GM19240 (cell line): ENCODE measurements around the gene RBL2.

ENCODE experiments used
- DNase-seq: peaks from one replicate; pipeline ENCODE4 v3.0.0; 2011; ENCODE audit warnings: low spot score; ENCODE audit not compliant: insufficient read length

Gene RBL2

DNA sequence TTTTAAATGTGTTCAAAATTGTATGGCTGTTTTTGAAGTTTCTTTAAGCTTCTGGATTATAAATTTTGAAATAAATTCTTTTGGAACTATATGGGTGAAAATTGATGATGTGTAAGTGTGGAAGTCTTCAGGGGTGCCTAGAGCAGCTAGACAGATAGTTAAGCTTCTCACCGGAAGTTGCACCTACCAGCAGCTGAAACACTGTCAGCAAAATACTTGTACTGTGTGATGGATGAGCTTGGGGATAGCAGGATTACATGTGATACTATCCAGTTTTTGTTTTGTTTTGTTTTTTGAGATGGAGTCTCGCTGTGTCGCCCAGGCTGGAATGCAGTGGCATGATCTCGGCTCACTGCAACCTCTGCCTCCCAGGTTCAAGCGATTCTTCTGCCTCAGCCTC lies 19.7 kb downstream of the RBL2 start:
- no peak for DNase-seq

DNA sequence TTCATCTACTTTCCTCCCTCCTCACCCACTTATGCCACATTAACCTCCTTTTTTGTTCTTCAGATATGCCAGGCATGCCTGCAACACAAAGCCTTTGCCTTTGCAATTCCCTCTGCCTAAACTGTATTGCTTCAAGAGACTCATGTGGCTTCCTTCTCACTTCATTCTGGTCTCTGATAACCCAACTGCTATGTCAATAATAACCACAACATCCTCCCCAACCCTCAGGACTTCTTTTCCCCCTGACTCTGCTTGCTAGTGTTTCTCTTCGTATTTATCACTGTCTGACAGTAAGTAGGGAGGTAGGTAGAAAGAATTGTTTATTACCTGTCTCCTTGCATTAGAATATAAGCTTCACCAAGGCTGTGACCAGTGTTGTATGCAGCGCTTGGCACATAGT lies 22.4 kb downstream of the RBL2 start:
- DNase-seq = no peak

DNA sequence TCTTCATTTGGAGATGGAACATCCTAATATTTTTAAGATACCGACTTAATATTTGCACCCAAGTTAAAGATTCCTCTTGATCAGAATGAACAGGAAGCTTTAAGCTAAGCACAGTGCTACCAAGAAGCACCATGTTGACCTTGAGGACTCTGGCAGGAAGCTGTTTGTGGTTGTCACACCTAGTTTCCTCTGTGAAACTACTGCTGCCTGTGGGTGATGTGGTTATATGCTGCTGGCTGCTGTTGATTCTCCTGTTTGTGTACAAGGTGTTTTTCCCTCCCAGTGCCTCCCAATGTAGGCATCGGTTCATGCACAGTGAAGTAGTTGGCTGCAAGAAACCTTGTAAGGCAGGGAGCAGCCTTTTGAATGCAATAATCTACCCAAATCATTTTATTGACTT lies 23.4 kb downstream of the RBL2 start:
- peak; percentile 75 for DNase-seq

DNA sequence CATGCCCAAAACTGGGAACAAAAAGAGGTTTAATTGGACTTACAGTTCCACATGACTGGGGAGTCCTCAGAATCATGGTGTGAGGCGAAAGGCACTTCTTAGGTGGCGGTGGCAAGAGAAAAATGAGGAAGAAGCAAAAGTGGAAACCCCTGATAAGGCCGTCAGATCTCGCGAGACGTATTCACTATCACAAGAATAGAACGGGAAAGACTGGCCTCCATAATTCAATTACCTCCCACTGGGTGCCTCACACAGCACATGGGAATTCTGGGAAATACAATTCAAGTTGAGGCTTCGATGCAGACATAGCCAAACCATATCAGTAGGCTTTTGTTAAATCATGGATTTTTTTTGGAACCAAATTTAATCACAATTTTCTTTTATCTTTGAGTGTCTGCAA lies 24.4 kb downstream of the RBL2 start:
- DNase-seq = no peak

DNA sequence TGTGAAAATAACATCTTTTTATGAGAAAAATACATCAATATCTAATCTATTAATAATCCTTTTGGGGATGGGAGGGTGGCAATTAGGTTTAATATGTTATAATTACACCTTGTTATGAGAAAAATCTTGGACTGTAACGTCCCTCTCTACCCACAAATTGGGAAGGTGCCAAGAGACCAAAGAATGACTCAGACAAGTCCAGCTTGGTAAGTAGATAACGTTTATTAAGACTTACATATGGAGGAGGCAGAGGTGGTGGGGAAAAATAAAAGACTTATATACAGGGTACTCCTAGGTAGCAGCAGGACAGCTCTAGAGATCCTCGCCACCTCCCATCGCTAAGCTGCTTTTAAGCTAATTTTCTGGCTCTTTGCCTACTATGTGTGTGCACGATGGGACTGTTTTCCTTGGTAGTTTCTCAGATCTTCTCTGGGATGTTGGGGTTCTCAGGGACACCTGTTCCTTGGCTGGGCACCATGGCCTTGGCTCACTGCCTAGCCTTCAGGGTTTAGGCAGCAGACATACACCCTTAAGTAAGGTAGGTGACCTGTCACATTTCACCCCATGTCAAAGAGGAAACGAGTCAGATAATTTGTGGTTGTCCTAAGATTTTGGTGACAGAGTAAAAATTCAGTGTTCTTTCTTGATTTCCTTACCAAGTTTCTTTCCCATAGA lies 31.5 kb downstream of the RBL2 start:
- DNase-seq = no peak

DNA sequence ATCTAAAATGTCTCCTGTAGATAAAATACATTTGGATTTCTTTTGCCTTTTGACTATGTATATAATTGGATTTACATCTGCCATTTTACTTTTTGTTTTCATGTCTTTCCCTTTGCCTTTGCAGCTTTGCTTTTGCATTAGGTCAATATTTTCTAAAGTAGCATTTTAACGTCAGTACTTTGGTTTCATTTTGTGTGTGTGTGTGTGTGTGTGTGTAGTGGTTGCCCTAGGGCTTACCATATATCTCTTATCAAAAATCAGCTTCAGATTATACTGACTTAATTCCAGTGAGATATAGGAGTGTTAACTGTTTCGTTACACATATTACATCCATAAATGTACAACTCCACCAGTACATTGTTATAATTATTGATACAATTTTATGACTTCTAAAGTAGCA lies 42.6 kb downstream of the RBL2 start:
- DNase-seq = no peak

DNA sequence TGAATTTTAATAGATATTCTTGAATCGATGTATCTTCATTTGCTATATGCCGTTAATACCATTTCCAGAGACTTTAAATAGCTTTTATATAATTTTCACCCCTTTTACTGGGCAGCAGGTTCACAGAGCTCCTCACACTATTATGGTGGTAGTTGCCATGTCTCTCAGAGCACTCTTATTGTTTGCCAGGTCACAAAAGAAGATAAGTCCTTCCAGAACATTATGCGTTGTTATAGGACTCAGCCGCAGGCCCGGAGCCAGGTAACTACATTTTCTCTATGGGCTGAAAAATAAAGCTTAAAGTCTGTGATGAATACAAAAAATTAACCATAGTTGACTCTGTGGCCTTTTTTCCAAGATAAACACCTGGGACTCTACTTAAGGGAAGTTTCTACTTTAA lies 44.7 kb downstream of the RBL2 start:
- no peak for DNase-seq

DNA sequence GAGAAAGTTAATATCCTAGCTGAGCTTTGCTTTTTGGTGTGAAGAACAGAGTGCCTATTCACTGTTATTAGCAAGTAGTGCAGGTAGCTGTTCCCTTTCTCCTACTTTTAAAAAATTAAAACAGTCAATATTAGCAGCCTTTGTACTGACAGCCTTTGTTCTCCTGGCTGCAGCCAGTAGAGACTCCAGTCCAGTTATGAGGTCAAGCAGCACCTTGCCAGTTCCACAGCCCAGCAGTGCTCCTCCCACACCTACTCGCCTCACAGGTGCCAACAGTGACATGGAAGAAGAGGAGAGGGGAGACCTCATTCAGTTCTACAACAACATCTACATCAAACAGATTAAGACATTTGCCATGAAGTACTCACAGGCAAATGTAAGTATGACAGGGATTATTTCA lies 46.1 kb downstream of the RBL2 start:
- no peak for DNase-seq

DNA sequence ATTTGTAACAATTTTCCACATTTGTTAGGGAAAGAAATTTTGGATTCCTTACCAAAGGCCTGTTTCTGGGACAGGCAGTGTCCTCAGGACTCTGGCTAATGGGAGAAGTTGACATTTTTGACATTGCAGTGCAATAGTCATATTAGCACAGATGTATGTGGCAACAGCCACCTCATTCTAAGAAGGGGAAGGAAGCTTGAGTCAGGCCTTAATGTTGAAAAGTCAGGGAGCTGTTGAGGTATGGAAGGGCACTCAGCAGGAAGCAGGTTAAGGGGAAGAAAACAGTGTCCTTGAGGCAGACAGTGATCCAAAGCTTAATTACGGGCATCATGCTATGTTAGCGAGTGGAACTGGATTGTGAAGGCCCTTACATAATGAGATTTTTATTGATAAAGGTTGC lies 47.9 kb downstream of the RBL2 start:
- no peak for DNase-seq

DNA sequence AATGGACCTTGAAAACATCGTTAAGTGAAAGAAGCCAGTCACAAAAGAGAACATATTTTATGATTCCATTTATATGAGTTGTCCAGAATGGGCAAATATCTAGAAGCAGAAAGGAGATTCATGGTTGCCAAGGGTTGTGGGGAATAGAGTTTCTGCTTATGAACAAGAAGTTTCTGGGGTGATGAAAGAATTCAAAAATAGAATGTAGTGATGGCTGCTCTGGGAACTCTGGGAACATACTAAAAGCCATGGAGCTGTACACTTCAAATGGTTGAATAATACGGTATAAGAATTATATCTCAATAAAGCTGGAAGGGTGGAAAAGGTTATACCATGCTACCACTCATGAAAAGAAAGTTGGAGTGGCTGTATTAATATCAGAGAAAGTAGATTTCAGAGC lies 50.3 kb downstream of the RBL2 start:
- DNase-seq = no peak

DNA sequence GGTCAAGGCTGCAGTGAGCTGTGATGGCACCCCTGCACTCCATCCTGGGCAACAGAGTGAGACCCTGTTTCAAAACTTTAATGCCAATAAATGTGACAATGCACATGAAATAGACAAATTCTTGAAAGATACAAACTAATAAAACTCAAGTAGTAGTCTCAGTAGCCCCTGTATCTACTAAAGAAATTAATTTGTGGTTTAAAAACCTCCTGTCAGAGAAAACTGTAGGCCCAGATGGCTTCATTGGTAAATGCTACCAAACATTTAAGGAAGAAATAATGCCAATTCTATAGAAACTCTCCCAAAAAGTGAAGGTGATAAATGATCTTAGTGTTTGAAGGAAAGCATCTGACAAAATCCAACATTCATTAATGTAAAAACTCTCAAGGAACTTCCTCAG lies 52.0 kb downstream of the RBL2 start:
- no peak for DNase-seq

DNA sequence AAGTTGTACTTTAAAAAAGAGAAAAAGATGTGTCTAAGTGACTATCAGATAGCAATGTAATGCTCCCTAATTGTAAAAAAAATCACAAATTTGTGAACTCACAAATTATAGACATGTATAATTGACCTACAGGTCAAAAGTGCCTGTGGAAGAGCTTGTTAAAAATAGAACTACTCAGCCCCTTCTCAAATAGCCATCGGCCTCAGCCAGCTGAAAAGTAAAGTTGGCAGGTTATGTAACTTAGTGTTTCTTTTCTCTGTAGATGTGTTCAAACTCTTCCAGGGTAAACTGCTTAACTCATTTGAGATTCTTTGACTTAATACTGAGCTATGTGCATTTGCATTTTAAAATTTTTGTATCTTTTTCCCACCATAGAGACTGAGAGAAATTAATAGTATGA lies 55.5 kb downstream of the RBL2 start:
- no peak for DNase-seq

DNA sequence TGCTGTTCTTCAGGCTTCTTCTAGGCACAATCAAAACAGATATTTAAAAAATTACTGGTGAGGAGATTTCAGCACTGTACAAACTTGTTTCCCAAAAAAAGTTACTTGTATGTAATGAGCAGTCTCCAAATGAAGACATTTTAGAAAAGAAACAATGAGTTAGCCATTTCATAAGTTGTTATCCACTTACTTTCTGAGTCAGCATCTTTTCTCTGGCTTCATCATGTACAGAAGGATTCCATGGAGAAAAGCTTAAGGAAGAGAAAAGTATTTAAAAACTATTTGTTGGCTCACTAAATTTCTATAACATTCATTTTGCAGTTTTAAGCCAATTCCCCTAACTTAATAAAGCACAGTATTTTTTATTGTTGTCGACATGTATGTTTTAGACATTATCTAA lies 58.2 kb downstream of the RBL2 start:
- DNase-seq = no peak

DNA sequence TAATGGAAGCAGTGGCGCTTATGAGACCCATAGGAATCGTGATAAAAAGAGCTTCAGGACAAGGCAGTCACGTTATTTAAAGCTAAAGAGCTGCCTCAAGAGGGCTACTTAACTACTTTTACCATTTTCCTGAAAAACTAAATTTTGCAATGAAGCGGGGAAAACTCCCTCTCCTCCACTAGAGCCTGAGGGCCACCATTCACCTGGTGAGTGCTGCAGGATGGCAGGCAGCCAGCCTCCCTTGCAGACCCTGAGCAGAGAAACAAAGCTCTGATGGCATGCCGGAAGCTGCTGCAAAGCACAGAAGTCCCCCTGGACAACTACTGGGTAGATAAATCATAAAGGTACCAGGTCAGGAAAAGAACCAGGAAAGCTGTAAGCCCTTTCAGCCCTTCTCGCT lies 60.4 kb downstream of the RBL2 start:
- no peak for DNase-seq

DNA sequence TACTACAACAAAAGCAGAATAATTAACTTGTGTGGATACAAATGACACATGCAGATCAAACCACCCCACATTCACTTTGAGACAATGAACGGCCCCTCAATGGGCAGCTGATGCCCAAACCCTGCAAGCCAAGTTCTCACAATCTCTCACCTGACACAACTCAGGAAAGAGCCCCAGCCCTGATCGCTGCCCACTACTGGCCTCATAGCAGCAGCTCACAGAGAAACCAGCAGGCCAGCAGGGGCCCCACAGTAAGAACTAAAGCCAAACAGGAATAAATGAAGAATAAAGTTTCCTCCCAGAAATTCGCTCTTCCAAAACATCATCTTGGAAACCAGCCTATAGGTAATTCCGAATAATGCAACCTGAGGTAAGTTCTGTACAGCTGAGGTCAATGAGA lies 61.1 kb downstream of the RBL2 start:
- no peak for DNase-seq

DNA sequence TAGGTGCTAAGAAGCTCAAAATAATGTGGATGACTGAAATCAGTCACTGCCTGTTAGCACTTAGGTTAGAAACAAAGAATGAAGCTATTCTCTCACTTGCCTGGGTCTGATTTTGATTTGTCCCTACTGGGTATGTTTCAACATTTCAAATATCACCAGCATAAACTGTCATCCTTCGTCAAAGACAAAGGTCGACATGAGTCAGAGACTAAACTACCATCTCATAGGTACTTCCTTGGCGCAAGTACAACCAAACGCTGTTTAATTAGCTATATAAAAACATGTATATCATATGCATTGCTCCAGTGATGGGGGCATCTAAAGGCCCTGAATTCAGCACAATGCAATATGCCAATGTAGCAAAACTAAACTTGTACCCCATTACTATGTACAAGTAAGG lies 64.7 kb downstream of the RBL2 start:
- DNase-seq = no peak

DNA sequence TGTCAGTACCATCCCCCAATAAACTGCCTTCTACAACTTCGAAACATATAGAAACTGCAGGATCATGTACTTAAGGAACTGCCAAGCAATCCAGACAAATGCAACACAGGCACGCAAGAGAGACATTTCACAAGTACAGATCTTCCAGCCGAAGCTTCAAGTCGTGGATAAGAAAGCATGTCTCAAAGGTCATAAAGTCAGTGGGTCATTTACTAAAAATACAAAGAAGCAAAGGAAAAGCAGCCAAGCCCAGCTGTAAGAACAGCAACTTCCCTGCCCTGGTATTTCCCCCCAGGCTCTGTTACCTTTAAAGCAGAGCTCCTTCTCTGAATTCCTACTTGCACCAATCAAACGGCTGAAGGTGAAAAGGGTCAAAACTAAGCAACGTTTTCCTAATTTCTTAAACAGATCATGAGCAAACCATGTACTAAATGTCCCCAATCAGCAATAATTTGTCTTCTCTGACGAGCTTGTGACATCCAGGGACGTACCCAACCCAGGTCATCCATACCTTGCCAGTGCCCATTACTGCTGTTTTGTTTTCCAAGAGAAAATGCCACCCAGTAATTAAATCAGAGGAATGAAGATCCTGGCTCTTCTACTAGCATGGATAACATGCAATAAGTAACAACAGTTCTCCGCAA lies 67.1 kb downstream of the RBL2 start:
- DNase-seq = no peak

DNA sequence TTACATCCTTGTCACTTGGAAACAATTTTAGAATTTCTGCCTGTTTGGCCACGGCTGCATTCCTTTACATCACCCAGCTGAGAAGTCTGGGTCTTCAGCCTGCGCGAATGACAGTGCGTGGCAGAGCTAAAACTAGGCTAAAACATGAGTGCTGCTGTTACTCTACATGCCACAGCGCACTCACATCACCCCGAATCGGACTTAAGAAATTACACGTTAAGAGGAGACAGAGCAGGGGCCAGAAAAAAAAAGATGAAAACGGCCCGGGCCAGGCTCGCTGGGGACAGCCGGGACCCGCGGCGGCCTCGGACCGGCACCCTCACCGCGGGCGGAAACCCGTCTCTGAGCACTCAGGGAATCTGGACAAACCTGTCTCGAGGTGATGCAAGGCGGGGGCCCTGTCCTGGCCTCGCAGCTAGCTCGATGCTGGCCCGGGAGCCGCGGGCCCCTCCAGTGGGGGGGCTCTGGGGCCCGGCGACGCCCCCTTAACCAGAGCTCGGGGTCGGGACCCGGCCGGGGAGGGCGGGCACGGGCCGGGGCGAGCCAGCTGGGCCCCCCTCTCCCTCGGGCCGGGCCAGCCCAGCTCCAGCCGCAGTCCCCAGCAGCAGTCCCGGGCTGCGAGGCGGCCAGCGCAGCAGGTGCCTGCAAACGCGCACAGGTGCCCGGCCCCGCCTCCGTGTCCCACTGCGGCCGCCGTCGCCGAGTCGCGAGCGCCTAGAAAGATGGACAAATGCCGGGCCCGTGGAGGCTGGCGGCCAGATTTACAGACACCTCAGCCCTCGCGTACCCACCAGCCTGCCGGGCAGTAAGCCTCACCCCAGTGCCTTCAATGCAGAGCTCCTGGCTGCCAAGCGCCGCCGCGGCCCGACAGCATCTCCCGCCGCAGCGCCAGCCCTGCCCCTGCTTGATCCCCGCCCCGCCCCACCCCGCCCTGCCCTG lies 68.3 kb downstream of the RBL2 start, which contains the start of gene AKTIP:
Gene AKTIP (minus strand): TSS at position 879 of the 939 bp plus-strand sequence. CDS start 2,950 bp downstream, outside the sequence.
- DNase-seq = no peak

DNA sequence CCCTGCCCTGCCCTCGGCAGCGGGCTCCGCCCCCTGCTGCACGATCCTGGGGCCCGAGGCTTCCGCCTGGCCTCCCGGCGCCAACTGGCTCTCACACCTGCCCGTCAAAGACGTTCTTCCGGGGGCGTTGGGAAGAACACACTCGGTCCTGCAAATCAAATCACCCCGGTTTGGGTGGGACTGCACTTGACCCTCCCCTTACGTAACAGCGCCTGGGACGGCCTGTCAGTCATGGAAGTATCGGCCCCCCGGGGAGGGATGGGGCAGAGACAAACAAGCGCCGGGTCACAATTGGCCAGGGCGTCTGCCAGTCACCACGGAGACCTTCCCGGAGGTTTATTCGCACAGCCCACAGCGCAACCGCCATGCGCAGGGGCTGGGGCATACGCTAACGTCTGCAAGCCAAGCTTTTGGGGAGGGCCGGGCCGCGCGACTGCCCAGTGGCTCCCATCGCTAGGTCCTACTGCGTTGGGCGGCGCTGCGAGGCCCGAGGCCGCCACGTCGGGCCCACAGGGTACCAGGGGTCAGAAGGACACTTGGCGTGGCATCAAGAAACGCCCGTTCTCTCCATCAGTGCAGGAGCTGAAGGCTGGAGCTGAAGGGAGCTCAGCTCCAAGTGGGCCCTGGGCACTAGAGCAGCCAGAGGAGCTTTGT lies 69.1 kb downstream of the RBL2 start:
- DNase-seq = peak; percentile 70

DNA sequence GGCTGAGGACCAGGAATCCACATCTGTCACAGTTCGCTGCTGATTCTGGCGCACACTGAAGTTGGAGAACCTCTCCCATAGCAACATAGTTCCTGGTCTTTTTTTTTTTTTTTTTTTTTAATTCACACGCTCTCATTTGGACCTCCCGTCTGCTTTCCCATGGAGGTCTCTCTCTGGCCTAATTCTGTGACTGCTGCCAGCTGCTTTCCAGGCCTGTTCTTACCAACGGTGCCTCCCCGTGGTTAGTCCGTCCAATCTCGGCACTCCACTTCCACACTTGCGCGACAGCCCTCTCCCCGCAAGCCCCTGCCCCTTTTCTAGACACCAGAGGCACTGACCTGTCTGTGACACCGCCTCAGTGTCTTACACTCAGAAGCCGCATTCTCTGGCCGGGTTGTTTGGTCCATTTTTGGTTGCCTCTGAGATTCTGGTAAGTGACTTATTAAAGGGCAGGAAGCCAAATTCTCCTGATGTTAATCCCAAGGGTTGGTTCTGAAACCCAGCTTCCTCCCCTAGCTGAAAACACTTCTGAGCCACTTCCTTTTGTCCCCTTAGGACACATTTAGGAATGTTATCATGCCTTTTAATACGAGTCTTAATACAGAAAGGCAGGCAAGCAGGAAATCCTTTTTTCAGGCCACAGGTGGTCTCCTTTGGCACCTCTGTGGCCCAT lies 69.9 kb downstream of the RBL2 start:
- no peak for DNase-seq

DNA sequence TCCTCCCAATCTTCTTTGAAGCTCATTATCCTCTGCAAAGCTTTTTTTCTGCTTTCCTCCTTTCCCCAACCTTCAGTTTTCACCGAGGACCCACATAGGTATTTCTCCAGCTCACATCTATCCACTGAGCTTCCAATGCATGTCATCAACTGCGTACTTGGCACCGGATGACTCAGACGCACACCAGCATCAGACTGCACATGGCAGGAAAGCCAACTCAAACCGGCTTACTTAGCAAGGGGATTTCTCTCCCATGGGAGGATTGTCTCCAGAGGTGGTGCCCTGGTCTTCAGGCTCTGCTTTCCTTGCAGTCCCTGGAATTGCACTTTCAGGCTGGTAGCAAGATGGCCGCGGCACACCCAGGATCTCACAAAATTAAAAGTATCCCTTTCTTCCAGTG lies 70.4 kb downstream of the RBL2 start:
- DNase-seq = no peak
